Measurements from ENCODE around the gene PIWIL1.

The PIWIL1 gene

GRCh38 chr12:130337488-130338303, at the start of gene PIWIL1:
PIWIL1 (plus strand) TSS chr12:130337887; CDS start chr12:130342592, 4,705 bp downstream.
- DNase-seq = no peak

GRCh38 chr12:130288206-130288605, 49.5 kb upstream of the PIWIL1 start:
- no peak for DNase-seq

- DNase-seq = no peak
Measured at GRCh38 chr12:130288691-130289090, 49.0 kb upstream of the PIWIL1 start.

DNA sequence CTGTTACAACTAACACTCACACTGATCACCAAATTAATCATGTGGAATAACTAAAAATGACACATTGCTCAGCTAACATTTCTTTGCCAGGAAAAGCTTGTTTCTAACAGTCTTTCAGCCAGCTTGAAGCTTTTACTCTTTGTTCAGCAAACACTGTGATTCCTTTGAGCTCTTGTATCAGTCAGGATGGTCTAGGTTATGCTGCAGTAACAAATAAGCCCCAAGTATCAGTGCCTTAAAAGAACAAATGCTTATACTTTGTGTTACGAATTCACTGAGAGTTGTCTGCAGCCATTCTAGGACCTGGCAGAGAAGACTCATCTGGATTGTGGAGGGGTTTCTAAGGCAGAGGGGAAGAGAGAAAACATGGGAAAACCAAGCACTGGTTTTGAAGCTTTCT, 47.6 kb upstream of the PIWIL1 start:
- no peak for DNase-seq

- no peak for DNase-seq
Measured at GRCh38 chr12:130298322-130299021, 39.2 kb upstream of the PIWIL1 start.

GRCh38 chr12:130299574-130299973, 38.1 kb upstream of the PIWIL1 start:
- no peak for DNase-seq

DNA sequence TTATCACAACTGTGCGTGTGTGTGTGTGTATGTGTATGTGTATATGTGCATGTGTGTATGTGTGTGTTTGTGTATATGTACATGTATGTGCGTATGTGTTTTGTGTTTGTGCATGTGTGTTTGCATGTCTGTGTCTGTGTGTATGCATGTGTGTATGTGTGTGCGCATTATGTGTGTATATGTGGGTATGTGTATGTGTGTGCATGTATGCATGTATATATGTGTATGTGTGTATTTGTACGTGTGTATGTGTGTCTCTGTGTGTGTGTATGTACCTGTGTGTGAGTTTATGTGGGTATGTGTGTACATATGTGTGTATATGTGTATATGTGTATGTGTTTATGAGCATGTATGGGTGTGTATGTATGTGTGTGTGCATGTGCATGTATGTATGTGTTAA, 37.6 kb upstream of the PIWIL1 start:
- no peak for DNase-seq

DNA sequence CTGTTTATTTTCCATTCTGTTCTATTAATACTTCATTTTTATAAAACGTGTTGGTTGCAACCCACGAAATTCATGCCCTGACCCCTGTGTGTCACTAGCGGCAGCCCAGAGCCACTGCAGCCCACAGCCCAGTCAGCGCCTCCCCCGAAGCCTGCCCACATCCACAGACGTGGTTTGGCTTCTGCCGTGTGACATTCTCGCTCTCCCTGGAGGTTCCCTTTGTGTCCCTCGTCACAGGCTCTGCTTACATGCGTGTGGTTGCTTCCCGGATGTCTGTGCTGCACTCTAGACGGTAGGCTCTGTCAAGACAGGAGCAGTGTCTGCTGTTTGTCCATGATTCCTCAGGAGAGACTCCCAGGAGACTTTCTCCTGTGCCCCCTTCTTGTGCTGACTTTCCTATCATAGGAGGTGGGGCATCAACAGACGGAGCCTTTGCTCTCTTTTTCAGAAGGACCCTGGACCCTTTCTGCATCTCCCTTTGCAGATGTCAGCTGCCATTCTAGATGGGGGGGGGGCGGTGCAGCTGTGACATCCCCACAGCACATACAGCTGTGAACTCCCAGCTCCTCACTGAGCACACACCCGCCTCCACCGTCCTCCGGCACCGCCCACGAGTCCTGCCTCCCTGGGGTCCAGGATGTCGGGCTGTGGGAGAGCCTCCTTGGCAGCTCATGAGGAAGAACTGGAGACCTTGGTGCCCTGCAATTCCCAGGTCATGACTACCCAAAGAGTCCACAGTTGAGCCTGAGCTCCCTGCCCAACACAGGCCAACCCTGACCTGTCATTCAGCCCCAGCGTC, 36.8 kb upstream of the PIWIL1 start:
- no peak for DNase-seq

GRCh38 chr12:130301559-130301958, 36.1 kb upstream of the PIWIL1 start:
- DNase-seq = no peak

DNA sequence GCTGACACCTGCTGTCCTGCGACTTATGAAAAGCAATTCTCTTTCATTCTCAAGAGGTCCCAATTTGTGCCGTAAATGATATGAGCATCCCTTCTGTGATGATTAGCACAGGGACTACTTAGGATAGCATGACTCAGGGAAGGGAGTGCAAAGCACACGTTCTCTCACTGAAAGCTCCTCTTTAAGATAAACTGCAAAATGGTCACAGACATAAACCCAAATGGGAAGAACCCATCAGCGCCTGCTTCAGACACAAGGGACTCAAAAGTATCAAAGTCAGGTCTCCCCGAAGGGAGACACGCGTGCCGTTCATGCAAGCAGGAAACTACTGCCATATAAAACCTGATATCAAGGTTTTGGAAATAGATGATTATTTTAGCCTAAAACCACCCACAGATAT, 33.9 kb upstream of the PIWIL1 start:
- no peak for DNase-seq

DNA sequence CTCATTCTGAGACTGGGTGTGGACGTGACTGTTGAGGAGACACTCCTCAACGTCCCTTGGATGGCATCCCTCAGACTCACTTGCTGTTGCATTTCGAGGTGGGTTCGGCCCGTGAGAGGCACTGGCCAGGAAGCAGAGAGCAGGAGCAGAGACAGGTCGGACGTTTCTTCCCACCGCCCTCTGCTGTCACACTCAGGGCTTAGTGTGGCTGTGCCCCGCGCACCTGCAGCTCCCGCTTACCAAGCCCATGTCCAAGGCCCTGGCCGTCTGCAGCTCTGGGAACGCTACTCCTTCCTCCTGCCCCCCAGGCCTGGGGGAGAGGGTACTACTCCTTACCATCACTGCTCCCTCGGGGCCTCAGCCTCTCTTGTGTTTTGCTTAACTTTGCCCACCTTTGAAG, 29.8 kb upstream of the PIWIL1 start:
- DNase-seq = no peak

DNA sequence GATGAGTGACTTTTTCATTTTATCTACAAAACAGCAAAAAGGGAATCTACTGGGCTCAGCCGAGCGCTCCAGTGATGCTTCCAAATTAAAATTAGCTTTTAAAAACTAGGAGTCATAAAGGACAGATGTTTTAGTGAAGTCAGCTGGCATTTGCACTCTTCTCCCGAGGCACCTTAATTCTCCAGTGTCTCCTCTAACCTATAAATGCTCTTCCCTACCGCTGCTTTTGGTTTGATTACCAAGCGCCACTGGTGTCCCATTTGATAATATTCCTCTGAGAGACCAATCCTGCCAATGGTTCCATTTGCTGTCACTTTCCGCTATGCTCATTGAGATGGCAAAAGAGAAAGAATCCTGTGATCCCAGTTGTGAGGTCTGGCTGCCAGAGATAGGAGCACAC, 29.3 kb upstream of the PIWIL1 start:
- no peak for DNase-seq

DNA sequence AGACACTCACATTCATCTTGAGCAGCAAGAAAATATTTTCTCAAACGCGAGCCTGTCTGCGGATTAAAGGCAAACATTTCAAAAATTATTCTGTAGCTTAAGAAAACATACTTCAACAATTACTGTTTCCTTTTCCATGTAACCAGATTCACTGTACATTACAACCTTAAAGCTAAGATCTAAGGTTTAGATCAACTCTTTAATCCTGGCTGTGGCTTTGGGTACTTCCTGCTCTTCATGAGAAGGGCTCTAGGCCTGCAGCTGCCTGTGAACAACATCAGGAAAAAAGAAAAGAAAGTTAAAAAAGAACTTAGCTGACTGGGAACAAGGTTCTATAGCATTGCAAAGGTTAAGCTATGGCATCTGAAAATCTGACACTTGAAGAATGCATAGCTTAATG, 21.4 kb upstream of the PIWIL1 start:
- no peak for DNase-seq

DNA sequence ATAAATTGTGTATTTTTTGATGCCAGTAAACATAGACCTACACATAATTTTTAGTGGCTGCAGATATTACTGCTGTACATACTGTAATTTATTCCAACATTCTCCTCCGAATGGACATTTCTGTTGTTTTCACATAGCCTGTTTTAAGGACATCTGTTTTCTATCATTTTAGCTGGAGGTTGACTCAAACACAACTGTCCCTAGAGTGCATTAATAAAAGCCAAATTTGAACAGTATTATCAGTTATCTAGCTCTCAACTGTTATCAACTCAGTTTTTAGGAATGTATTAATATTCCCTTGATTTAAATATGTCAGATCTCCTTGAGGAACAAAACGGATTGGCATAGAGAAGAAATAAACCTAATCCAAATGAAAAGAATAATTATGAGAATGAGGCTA, 17.2 kb upstream of the PIWIL1 start:
- DNase-seq = no peak

DNA sequence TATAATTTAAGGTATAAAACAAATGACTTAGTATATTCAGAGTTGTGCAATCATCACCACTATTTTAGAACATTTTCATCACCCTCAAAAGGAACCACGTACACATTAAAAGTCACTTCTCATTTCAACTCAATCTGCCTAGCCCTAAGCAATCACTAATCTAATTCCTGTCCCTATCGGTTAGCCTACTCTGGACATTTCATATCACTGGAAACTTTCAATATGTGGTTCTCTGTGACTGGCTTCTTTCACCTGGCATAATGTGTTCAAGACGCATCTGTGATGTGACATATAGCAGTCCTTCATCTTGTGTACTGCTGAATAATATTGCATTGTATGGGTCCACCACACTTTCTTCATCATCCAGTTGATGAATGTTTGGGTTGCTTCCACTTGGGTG, 15.4 kb upstream of the PIWIL1 start:
- no peak for DNase-seq

- no peak for DNase-seq
Measured at GRCh38 chr12:130330685-130331084, 7.0 kb upstream of the PIWIL1 start.

GRCh38 chr12:130331146-130331545, 6.5 kb upstream of the PIWIL1 start:
- DNase-seq = no peak

- DNase-seq = no peak
Measured at GRCh38 chr12:130333341-130333740, 4.3 kb upstream of the PIWIL1 start.

DNA sequence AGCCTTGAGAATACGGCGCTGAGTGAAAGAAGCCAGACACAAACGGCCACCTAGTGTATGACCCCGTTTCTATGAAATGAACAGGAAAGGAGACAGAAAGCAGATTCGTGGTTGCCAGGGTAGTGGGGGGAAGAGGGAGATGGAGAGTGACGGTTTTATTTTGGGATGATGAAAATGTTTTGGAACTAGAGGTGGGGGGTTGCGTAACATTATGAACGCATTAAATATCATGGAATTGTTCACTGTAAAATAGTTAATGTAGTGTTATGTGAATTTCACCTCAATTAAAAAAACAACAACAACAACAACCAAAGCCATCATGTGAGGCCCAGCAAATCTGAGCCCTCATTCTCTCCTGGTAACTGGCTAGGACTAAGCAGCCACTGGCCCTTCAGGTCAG, 3.3 kb upstream of the PIWIL1 start:
- DNase-seq = no peak

GRCh38 chr12:130334937-130335336, 2.8 kb upstream of the PIWIL1 start:
- DNase-seq = no peak

DNA sequence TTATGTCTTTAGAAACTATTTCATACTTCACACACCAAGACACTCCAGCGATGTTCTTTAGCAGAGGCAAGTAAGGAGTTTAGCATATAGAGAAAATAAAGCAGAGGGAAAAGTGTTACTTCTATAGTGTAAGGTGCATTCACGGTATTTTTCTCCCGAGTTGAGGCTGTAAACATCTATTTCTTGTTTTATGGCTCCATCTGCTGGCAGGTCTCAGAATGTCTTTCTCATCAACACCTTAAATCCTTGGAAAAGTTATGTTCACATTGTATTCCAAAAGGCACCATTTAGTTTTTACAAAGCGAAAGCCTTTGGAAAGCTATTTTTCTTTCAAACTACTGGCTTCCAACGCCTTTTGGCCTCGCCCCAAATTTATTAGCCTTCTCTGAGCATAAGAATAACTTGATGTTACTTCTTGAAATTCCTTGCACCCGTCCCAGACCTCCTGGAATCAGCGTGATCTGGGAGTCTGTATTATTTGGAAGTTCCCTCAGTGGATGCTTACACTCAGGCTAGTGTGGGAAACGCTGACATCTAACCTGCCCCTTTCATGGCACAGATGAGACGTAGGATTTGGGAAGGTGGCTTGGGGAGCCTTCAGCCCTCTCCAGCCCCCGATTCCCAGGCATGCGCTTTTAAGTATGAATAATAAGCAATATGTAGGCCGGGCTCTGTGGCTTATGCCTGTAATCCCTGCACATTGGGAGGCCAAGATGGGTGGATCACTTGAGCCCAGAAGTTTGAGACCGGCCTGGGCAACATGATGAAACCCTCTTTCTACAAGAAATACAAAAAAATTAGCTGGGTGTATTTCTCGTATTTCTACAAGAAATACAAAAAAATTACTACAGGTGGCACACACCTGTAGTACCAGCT, 1.9 kb upstream of the PIWIL1 start:
- peak in 1 of 2 experiments; percentile 44 for DNase-seq

DNA sequence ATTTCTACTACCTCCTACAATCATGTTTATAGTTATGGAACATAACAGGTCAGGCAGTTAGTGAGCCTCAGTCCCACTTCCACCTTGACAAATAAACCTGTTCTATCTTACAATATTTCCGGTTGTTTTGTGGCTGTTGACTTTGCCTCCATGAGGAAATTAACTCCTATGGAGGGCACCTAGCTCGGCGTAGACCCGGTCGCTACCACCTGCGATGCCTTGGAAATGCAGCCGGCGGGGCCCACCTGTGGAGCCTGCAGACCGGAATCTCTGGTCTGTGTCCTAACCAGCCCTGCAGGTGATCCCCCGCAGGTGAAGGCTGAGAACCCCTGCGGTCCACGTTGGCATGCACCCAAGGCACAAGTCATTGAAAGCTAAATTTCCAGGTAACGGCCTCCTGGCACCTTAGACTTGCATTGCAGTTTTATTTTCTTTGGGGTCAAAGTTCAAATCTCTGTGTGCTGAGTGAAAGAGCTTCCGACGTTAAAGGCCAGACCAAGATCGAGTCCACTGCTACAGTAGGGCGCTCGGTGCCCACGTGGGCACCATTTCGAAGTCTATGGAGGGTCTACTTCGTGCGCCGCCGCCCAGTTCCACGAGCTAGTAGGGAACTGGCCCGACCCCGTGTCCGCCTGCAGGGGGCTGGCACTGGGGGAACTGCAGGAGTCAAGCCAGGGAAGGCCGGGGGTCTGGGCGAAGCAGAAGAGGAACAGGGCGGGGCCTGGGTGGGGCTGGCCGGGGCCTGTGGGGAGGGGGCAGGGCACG, 782 bp upstream of the PIWIL1 start:
- no peak for DNase-seq
